T-helper 9 cell (primary cell): ENCODE measurements around the gene SGK2.
"Not testable (repeated sequence)": the region's sequence is repeated elsewhere in the genome, so short reads cannot be mapped to it uniquely, and the experiment has no call there.

ENCODE experiments used
- DNase-seq: peaks from one replicate; pipeline ENCODE4 v3.0.0-alpha.2; 2020

Gene SGK2

DNA sequence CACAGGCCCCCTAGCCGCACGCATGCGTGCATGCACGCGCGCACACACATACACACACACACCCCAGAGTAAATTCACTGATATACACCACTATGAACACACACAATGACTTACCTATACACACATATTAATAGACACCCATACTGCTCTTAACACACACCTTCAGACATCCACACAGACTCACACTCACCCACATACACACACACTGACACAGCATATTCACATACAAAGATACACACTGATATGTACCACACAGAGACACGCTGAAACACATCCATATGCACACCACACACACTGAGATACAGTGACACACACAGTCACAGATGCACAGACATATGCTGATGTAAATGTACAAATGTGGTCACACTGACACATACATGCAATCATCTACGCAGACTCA lies 5.6 kb downstream of the SGK2 start:
- no peak for DNase-seq

DNA sequence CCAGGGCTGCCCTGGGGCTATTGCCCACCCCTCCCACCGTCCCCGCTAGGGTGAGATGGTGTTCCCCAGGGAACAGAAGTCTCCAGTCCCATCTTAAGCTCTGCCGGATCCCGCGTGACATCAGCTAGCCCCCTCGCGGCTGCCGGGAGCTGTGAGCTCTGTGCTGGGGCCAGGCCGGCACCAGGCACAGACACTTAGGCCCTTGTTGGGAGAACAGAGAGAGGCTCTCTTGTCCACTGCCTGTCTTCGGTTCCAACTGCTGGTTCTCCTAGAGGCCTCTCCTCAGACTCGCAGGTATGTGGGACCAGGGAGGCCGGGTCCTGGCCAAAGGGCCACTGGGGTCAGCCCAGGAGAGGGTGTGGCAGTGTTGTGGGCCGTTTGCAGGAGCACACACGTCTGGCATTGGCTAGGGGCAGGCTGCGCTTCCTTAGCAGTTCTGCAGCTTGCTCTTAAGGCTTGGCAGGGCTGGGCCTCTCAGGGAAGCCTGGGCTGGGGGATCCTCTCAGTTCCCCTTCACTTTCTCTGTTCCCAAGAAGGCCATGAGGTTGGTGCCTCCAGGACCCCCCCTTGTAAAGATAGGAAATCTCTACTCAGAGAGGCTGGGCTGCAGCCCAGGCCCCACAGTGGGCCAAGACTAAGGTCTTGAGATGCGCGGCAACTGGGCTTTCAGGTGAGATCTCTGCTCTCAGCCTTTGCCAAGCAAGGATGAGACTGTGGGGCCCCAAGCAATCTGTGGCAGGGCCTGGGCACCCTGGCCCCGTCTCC lies 6.3 kb downstream of the SGK2 start:
- DNase-seq = no peak

DNA sequence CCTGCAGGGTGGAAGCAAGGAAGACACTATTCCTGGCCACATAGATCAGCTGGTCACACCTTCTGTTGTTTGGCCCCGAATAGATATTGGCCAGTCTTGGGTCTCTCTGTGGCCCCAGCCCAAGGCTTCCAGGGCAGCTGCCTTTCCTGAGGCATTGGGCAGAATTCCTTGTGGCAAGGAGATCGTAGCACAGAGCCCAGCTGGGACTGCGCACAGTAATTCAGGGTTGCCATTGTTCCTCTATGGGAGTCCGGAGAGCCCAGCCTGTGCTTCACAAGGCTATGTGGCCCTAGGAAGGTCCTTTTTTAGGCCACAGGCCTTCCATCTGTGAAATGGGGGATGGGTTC lies 6.9 kb downstream of the SGK2 start:
- DNase-seq = no peak

DNA sequence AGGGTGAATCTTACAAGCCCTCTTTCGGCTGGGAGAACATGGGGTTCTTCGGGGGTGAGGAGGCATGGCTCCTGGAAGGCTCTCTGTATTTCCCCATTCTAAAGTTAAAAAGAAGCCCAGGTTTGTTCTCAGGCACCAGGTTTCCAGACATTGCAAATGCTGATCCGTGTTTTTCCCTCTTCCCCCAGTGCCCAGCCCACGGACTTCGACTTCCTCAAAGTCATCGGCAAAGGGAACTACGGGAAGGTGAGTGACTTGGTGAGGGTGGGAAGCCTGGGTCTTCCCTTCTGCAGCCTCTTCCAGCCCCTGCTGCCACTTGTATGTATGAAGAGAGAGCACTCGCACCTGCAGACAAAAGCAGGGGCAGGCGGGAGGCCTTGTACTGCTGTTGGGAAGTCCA lies 8.7 kb downstream of the SGK2 start:
- DNase-seq = no peak

DNA sequence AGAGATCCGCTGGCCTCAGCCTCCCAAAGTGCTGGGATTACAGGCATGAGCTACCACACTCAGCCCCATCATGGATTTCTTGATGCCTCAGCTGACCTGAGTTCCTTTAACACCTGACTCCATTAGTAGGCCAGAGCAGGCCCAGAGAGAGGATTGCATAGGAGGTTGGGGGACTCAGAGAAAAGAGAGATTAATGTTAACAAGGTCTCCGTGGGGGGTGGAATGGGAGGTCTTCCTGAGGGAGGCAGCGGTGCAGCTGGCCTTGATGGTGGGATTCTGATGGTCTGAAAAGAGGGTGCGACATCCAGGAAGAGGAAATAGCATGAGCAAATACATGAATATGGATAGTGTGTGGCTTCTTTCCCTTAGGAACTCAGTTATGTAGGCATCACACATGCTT lies 9.9 kb downstream of the SGK2 start:
- no peak for DNase-seq

DNA sequence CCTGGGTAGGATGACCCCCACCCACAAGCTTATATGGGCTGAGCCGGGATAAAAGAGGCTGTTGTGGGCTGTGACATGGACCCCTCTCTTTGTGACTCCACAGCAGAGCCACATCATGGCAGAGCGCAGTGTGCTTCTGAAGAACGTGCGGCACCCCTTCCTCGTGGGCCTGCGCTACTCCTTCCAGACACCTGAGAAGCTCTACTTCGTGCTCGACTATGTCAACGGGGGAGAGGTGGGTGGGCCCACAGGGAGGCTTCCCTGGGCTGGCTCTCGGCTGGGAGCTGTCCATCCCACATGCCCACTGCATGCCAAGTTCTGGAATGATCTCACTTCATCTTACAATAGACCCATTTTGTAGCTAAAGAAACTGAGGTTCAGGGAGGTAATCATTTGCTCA lies 10.5 kb downstream of the SGK2 start:
- DNase-seq = no peak

DNA sequence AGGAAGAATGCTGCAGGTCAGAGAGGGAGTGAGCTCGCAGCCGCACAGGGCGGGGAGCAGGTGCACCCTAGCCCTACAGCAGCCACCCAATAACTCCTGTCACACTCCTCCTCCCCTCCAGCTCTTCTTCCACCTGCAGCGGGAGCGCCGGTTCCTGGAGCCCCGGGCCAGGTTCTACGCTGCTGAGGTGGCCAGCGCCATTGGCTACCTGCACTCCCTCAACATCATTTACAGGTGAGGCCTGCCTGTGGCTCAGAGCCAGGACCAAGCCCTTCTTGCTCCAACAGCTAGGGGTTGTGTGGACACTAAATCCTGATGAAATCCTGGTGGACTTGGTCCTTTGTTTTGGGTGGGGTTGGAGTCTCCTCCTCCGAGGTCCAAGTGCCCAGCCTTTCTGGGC lies 11.7 kb downstream of the SGK2 start:
- no peak for DNase-seq

DNA sequence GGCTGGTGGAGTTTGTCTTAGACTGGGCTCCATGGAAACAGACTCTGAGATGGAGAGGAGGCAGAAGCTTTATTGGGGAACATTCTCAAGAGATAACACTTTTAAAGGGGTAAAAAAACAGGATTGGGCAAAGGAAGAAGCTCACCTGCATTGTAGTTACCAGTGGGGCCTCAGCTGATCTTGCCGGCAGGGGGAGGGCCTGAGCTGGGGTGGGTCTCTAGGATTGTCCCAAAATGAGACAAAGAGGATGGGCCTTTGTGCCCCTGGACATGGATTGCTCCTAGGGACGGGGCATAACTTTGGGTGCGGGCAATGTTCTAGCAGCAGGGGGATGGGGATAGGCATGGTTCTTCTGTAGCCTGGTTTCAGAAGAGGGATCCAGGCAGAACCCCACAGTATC lies 12.5 kb downstream of the SGK2 start:
- no peak for DNase-seq

DNA sequence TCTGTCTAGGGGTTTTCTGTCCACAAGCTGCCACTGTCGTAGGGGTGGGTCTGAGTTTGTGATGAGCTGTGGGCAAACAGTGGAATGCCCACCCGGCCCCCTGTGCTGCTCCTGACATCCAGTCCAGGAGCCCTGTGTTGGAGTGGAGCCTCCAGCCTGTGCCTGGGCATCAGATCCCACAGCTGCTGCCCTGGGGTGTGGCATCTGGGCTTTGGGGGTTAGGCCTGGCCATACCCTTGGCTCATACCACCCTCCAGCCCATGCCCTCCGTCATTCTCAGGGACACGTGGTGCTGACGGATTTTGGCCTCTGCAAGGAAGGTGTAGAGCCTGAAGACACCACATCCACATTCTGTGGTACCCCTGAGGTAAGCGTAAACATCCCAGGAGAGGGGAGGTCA lies 12.9 kb downstream of the SGK2 start:
- DNase-seq = no peak

DNA sequence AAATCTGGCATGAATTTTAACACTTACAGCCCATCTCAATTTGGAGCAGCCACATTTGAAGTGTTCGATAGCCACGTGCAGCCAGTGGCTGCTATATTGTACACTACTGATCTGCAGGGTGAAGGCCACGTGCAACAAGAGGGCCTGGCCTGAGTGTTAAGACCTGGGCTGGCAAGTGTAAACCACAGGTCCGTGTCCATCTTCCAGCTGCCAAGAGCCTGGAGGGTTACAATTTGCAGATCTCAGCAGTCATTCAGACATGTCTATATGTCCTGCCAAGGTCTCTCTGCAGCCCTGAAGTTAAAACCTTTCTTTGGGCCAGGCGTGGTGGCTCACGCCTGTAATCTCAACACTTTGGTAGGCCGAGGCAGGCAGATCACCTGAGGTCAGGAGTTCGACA lies 14.1 kb downstream of the SGK2 start:
- no peak for DNase-seq

DNA sequence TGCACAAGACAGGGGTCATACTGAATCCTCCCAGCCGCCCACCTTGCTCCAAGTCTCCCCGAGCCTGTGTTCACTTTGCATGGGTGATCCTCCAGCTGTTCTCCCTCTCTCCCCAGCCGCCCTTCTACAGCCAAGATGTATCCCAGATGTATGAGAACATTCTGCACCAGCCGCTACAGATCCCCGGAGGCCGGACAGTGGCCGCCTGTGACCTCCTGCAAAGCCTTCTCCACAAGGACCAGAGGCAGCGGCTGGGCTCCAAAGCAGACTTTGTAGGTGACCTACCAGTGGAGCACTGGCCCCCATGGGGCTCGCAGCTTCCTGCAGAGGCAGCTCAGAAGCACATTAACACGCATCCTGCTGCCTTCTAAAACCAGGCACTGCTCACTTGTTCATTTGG lies 17.3 kb downstream of the SGK2 start:
- no peak for DNase-seq

DNA sequence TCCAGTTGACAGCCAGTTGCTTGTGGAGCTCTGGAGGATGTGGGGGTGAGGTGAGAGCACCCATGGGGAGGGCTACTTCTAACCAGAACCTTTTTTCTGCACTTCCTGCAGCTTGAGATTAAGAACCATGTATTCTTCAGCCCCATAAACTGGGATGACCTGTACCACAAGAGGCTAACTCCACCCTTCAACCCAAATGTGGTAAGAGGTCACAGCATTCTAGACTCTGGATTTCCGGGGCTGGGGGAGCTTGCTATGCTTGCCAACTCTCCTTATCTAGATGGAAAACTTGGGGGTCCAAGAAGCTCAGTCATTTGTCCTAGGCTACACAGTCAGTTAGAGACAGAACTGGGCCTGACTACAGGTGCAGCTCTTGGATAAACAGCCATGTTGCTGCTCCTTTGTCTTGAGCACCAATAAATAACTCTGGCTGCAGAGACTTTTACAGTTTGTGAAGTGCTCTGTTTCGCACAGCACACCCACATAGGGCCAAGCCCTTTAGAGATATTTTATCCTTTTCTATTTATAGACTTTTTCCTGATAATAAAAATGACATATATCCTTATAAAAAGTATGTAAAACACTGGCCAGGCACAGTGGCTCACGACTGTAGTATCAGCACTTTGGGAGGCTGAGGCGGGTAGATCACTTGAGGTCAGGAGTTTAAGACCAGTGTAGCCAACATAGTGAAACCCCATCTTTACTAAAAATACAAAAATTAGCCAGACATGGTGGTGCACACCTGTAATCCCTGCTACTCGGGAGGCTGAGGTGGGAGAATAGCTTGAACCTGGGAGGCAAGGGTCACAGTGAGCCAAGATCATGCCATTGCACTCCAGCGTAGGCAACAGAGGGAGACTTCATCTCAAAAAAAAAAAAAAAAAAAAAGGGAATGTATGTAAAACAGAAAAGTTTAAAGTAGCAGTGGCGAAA lies 21.3 kb downstream of the SGK2 start:
- DNase-seq = no peak

DNA sequence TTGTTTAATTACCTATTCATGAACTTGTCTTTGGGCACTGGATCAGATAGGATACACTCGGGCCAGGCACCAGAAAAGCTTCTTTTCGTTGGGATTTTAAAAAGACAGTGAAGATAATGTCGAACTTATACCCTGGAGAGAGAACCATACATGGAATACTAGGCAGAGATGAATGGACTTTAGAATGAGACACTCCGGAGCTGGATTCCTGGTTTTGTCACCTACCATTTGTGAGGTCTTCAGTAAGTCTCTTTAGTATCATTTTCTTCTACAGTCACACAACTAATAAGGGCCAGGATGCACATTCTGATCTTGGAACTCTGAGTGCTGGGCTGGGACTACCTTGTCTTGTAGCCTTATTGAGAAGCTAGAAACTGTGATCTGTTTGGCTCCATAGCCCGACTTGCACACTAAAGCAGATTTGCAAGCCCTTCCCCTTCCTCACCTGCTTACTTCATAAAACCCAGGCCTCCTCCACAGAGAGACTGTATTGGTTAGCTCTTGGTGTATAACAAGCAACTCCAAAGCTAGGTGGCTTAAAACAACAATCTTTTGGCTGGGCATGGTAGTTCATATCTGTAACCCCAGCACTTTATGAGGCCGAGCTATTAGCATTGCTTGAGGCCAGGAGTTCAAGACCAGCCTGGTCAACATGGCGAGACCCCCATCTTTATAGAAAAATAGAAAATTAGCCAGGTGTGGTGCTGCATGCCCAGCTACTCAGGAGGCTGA lies 24.5 kb downstream of the SGK2 start:
- no peak for DNase-seq

DNA sequence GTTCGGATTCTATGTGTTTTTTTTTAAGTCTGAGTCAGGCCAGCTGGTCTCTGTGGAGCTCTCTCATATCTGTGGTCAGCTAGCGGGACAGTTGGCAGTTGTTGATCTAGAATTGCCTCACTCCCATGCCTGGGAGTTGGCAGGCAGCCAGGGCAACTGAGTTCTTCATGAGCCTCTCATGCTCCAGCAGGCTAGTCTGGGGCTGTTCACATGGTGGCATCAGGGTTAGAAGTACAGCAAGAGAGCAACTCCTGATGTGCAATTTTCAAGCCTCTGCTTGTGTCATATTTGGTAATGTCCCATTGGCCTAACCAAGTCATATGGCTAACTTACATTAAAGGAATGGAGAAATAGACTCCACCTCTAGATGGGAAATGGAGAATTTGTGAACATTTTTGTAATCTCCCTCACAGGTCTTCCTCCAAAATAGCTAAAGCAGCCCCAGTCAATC lies 25.2 kb downstream of the SGK2 start:
- no peak for DNase-seq

DNA sequence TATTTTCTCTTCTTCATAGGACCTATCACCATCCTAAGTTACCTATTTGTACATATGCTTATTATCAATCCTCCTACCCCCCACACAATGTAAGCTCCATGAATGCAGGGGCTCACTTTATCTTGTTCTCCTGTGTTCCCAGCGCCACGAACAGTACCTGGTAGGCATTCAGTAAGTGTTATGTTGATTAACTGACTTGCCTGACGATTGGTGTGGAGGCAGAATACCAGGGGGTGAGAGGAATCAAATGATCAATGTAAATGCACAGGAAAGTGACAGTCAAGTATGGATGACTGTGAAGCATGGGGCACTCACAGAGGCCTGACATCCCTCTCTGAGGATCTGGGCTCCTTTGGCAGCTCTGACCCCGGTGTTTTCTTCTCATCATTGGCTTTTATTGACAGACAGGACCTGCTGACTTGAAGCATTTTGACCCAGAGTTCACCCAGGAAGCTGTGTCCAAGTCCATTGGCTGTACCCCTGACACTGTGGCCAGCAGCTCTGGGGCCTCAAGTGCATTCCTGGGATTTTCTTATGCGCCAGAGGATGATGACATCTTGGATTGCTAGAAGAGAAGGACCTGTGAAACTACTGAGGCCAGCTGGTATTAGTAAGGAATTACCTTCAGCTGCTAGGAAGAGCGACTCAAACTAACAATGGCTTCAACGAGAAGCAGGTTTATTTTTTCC lies 25.8 kb downstream of the SGK2 start:
- DNase-seq = no peak

DNA sequence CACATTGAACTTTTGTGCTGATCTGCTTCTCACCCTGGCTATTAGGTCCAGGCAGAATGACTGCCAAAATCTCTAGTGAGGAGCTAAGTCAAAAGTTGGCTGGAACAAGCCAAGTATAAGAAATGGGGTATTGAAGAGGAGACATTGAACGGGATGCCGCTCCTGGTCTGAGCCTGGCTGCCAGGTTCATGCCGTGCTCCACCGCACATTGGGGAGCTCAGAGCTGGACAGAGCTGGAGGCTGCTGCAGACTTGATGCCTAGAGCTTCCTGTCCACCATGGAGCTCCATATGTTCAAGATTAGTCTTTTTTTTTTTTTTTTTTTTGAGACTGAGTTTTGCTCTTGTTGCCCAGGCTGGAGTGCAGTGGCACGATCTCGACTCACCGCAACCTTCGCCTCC lies 27.8 kb downstream of the SGK2 start:
- DNase-seq = no peak

DNA sequence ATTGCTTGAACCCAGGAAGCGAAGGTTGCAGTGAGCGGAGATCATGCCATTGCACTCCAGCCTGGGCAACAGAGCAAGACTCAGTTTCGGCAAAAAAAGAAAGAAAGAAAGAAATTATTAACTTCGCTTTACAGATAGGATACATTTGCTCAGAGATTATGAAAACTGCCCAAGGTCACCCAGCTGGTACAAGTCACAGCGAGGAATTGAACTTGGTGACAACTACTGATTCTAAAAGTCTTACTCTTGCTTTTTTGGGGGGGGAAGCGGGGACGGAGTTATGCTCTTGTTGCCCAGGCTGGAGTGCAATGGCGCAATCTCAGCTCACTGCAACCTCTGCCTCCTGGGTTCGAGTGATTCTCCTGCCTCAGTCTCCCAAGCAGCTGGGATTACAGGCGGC lies 29.7 kb downstream of the SGK2 start:
- not testable (repeated sequence) for DNase-seq

DNA sequence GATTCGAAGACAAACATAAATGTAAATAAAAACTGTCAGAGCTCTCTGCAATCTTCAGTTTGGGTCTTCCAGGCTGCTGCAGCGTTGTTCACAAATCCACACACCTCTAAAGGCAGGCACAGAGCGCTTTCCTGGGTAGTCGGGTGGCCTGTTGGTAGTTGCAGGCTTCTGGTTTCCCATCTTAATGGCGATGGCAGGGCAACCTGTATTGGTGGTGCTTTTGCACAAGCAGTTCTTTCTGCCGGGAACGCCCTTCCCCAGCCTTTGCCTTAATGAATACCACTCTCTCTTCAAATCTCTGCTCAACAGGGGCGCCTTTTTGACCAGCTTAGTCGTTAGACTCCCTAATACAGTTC lies 31.2 kb downstream of the SGK2 start:
- no peak for DNase-seq

DNA sequence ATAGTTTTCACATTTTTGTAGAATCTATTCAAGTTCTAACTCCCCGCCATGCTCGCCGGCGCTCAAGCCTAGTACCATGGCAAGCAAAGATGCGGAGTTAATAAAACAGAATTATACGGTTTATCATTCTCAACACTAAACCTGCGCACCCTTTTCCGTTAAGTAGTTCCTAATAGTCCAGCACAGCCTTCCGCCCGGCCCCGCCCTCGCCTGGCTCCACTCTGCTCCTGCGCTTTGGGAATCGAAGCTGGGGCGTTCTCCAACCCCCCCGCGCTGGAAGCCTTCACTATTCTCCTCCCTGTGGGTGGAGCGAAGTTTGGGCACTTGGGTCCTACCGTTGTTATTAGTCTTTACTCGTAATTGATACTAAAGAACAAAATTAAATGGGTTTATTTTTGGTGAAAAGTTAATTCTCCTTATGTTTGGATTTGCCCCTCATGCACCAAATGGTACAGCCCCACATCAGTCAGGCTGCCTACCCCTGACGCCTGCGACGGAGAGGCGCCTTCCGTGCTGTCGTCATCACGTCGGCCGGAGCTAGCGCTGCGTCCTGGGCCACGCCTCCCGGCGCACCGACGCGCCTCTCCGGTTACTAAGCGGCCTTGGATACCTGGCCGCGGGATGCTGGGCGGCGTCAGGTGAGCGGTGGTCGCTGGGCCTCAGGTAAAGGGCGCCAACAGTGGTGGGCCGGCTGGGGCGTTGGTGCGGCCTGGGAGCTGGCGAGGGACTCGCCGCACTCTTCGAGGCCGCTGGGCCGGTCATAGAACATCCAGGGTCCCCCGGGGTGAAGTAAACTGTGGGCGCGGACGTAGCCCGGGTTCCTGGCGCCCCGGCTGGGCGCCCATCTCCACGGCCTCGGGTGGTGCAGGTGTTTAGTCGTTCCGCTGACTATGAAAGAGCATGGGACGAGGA lies 31.8 kb downstream of the SGK2 start, which contains the start of gene IFT52:
Gene IFT52 (plus strand): TSS at position 546 of the 912 bp plus-strand sequence. CDS start 3,762 bp downstream, outside the sequence.
- DNase-seq = peak; percentile 76

DNA sequence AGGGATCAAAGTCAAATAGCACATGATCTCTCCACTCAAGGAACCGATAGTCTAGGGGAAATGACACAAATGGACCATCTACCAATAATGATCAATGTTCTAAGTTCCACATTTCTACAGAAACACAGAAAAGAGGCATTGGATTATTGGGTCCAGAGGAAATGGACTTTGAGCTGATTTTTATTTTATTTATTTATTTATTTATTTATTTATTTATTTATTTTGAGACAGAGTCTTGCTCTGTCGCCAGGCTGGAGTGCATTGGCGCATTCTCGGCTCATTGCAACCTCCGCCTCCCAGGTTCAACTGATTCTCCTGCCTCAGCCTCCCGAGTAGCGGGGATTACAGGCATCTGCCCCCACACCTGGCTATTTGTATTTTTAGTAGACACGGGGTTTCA lies 43.1 kb downstream of the SGK2 start:
- not testable (repeated sequence) for DNase-seq

DNA sequence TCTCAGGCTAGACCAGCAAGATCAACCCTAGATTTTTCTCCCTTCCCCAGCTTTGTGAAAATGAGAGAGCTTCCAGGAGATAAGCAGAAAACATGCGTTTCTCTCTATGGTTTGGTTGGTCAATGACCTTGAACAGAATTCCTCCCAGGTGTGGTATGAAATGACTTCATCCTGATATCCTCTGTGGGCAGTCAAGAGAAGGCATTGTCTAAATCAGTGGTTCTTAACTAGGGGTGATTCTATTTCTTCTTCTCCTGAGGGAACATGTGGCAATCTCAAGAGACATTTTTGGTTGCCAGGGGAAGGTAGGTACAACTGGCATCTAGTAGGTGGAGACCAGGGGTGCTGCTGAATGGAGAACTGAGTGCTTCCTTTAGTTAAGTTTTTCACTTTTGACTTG lies 44.3 kb downstream of the SGK2 start:
- DNase-seq = no peak

DNA sequence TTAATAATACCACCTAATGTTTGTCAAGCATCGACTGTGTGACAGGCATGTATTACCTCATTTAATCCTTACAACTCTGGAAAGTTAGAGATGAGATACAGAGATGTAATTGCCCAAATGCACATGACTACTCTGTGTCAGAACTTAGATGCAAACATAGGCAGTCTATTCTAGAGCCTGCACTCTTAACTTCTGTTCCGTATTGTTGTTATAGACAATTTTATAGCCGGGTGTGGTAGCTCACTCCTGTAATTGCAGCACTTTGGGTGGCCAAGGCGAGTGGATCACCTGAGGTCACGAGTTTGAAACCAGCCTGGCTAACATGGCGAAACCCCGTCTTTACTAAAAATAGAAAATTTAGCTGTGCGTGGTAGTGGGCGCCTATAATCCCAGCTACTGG lies 46.9 kb downstream of the SGK2 start:
- DNase-seq = no peak
